Bronchial epithelial cell (primary cell): Measurements from ENCODE around the gene IDH2. TPM values are rescaled to one million over a fixed set of nuclear protein-coding genes. Genes with fewer than 3 reads are reported as not detected.
A peak's percentile ranks its signal among the peaks of the same experiment; 100 is the strongest.

Experiments
- DNase-seq: peaks from one replicate; pipeline ENCODE4 v3.0.0-alpha.2; 2010; ENCODE audit warnings: low read depth
- FAIRE-seq: peaks from 2 replicates; lab custom pipeline; 2011; peaks lifted over from hg19 to GRCh38; lab: Jason Lieb, UNC
- H3K27me3 ChIP-seq: 2 replicates; pipeline ENCODE4 v1.5.1; 2011; ENCODE audit warnings: low read length; ENCODE audit not compliant: control insufficient read depth, insufficient read depth
- H3K36me3 ChIP-seq: 2 replicates; pipeline ENCODE4 v1.5.1; 2011; ENCODE audit warnings: low read length; ENCODE audit not compliant: control insufficient read depth, insufficient read depth
- H3K4me3 ChIP-seq: 2 replicates; pipeline ENCODE4 v1.5.1; 2011; ENCODE audit warnings: mild to moderate bottlenecking, low read depth, low read length, control low read depth
- total RNA-seq: library from RNA; depleted of rRNA; stranded (reverse); fragments of >200 nt; gene quantifications from 2 replicates; pipeline ENCODE4 v1.2.1, GENCODE V29; 2014
- TF ChIP-seq, protein P1 (sequence below): IDR thresholded peaks from 2 replicates; pipeline ENCODE4 v1.5.1; 2011; ENCODE audit warnings: mild to moderate bottlenecking, moderate library complexity, low read length, control low read depth, inconsistent platforms; ENCODE audit not compliant: insufficient read depth, severe bottlenecking

Gene IDH2
- total RNA-seq, 1 donor from 2014 or later, result 29.5 TPM

DNA sequence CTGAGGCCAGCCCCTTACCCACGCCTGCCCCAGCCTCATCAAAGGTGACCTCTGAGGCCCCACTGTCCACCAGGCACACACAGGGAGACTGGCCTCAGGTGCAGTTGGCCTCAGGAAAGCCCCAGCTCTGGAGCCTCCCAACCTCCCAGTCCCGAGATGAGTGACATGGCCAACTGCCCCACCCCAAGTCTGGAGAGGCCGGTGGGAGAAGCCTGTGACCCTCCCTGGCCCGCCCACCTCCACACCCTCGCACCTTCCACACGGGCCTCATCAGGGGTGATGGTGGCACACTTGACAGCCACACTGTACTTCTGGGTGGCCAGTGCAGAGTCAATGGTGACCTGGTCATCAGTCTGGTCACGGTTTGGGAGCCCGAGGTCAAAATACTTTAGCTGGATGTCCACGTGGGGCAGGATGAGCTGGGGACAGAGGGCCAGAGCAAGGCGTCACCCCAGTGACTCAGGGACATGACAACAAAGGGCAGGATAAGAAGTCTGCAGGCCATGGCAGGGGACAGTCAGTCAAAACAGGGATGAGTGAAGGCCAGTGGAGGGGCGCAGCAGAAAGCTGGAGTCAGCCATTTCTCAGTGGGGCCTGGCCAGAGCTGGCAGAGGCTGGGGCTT is 11.9 kb downstream of the IDH2 start:
- FAIRE-seq (no peak), DNase-seq (no peak)
- TF ChIP-seq, protein P1, sequence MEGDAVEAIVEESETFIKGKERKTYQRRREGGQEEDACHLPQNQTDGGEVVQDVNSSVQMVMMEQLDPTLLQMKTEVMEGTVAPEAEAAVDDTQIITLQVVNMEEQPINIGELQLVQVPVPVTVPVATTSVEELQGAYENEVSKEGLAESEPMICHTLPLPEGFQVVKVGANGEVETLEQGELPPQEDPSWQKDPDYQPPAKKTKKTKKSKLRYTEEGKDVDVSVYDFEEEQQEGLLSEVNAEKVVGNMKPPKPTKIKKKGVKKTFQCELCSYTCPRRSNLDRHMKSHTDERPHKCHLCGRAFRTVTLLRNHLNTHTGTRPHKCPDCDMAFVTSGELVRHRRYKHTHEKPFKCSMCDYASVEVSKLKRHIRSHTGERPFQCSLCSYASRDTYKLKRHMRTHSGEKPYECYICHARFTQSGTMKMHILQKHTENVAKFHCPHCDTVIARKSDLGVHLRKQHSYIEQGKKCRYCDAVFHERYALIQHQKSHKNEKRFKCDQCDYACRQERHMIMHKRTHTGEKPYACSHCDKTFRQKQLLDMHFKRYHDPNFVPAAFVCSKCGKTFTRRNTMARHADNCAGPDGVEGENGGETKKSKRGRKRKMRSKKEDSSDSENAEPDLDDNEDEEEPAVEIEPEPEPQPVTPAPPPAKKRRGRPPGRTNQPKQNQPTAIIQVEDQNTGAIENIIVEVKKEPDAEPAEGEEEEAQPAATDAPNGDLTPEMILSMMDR, result no peak
- Histone ChIP-seq H3K4me3 (no peak overlapping the region), H3K36me3 (peaks cover 5% of the 10 kb centered on the region), H3K27me3 (no peaks in the 10 kb centered on the region)

DNA sequence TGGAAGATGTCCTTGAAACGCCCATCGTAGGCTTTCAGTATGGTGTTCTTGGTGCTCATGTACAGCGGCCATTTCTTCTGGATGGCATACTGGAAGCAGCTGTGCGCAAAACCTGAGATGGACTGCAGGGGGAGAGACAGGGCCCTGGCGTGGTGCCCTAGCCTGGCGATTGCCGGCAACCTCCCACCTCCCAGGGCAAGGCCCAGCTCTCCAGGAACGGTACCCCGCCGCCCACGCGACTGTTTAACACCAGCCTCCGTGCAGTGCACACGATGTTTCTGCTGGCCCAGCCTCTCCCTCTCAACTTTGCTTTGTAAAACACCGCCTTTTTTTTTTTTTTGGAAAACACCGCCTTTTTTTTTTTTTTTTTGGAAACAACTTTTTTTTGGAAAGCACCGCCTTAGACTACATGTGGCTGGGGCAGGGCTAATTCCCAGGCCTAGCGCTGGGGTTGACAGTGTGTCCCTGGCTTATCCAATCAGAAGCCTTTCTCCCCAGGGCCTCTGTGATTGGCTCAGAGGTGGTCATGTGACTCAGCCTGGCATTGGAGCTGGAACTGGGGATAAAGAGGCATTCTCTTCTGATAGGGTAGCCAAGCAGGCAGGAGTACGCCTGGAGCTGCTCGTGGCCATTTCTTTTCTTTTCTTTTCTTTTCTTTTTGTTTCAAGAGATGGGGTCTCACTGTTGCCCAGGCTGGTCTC is 14.7 kb downstream of the IDH2 start:
- no peak overlapping the region for H3K4me3 ChIP-seq
- no peak for FAIRE-seq
- TF ChIP-seq, protein P1, result peak; percentile 45
- no peaks in the 10 kb centered on the region for H3K27me3 ChIP-seq
- DNase-seq, result no peak
- H3K36me3 ChIP-seq, result peaks cover 14% of the 10 kb centered on the region

DNA sequence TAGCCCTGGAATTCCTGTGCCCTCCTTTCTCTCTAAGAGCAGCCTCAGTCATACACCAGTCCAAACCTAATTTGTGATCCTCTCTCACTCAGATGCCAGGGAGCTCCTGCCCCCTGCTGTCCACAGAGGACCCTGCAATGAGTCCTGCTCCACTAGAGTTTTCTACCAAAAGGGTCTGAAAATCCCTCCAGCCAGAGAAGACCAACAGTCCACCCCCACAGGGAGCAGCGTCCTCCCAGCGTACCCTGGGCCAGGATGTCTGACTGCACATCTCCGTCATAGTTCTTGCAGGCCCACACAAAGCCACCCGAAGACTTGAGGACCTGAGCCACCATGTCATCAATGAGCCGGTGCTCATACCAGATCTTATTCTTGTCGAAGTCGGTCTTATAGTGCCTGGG is 15.4 kb downstream of the IDH2 start:
- peak; percentile 43 for DNase-seq
- no peaks in the 10 kb centered on the region for H3K27me3 ChIP-seq
- TF ChIP-seq, protein P1, result peak; percentile 83
- H3K36me3 ChIP-seq, result peaks cover 14% of the 10 kb centered on the region
- no peak overlapping the region for H3K4me3 ChIP-seq
- no peak for FAIRE-seq

DNA sequence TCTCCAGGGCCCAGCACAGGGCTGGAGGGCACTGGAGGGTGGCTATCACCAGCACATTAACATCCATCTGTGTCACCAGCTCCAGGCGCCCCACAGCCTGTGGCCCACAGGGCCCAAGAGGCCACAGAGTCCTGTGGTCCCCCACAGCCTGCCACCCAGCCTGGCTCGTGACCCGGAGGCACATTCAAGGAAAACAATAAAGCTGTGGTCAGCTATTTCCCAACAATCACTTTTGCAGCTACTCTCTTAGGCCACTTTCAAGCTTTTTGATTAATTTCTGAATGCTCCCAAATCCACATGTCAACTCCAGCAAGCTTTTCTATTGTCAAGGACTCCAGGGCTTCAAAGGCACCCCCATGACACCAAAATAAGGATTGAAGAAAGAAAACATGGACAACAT is 16.7 kb downstream of the IDH2 start:
- H3K4me3 ChIP-seq, result no peak overlapping the region
- peaks cover 11% of the 10 kb centered on the region for H3K36me3 ChIP-seq

DNA sequence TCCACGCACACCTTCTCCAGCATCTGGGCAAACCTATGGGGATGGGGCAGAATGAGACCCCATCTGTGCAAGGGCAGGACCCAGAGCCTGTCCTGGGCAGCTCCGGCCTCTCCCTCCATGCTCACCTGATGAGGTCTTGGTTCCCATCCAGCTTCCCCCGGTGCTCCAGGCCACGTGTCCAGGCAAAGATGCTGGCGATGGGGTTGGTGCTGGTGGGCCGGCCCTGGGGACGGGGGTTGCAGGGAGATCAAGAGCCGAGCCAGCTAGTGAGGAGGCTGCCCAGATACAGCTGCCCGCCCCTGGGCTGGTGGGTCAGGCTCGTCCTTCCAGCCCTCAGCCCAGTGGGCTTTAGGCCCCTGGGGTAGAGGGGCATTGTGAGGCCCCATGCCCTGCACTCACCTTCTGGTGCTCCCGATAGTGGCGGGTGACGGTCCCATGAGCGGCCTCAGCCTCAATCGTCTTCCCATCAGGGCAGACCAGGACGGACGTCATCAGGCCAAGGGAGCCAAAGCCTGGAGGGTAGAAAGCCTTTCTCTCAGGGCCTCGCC is 17.3 kb downstream of the IDH2 start:
- no peak overlapping the region for H3K4me3 ChIP-seq
- DNase-seq (no peak), FAIRE-seq (no peak)
- no peaks in the 10 kb centered on the region for H3K27me3 ChIP-seq
- TF ChIP-seq, protein P1, result no peak
- H3K36me3 ChIP-seq, result peaks cover 16% of the 10 kb centered on the region

More for the DNA sequence above, 16.7 kb downstream of the IDH2 start:
- H3K27me3 ChIP-seq, result no peaks in the 10 kb centered on the region
- no peak for FAIRE-seq
- no peak for DNase-seq
- TF ChIP-seq, protein P1, result no peak
